HG03342 (cell line): ENCODE results near the gene NOTUM.

Experiments
- ATAC-seq: cut with Tn5 transposase; IDR thresholded peaks from one replicate; pipeline ENCODE4 v1.9.1; 2021; ENCODE audit warnings: mild to moderate bottlenecking, moderate library complexity; ENCODE audit not compliant: unreplicated experiment

NOTUM gene

GRCh38 chr17:81961087-81961511 is at the start of gene NOTUM:
Gene NOTUM (minus strand): TSS chr17:81961187. CDS start chr17:81960909, 278 bp downstream.
- no peak for ATAC-seq

- no peak for ATAC-seq
Observed at GRCh38 chr17:82009413-82009812, 48.4 kb upstream of the NOTUM start.

GRCh38 chr17:82008941-82009405 is 48.0 kb upstream of the NOTUM start:
- no peak for ATAC-seq

- ATAC-seq, result no peak
Observed at GRCh38 chr17:82008258-82008940, 47.4 kb upstream of the NOTUM start.

GRCh38 chr17:82007495-82008257 is 46.7 kb upstream of the NOTUM start:
- ATAC-seq, result no peak

GRCh38 chr17:82007228-82007494 is 46.2 kb upstream of the NOTUM start:
- ATAC-seq, result no peak

- no peak for ATAC-seq
Observed at GRCh38 chr17:82006468-82007227, 45.7 kb upstream of the NOTUM start.

- ATAC-seq, result no peak
Observed at GRCh38 chr17:82005701-82006348, 44.8 kb upstream of the NOTUM start.

- ATAC-seq, result no peak
Observed at GRCh38 chr17:82004517-82005455, 43.8 kb upstream of the NOTUM start.

- no peak for ATAC-seq
Observed at GRCh38 chr17:82003411-82004381, 42.7 kb upstream of the NOTUM start.

- ATAC-seq, result no peak
Observed at GRCh38 chr17:82001571-82002056, 40.6 kb upstream of the NOTUM start.

GRCh38 chr17:82000803-82001570 is 40.0 kb upstream of the NOTUM start:
- ATAC-seq, result no peak

GRCh38 chr17:81999976-82000802 is 39.2 kb upstream of the NOTUM start:
- no peak for ATAC-seq

- ATAC-seq, result no peak
Observed at GRCh38 chr17:81999587-81999975, 38.6 kb upstream of the NOTUM start.

- no peak for ATAC-seq
Observed at GRCh38 chr17:81998691-81999438, 37.9 kb upstream of the NOTUM start.

GRCh38 chr17:81998212-81998611 is 37.2 kb upstream of the NOTUM start:
- no peak for ATAC-seq
